Muscle of leg (tissue), 9 donors: Measurements from ENCODE around the gene AP4S1. TPM values are rescaled to one million over a fixed set of nuclear protein-coding genes. Genes with fewer than 3 reads are reported as not detected.

Source experiments
- polyA plus RNA-seq, 8 donors: library from polyadenylated mRNA; unstranded; fragments of 120-200 nt; gene quantifications; one replicate each; pipeline versions ENCODE4 v1.2.1 to v1.2.3, GENCODE V29; 2013; ENCODE audit warnings: inconsistent platforms in 1 of 8, low replicate concordance in 1 of 8; ENCODE audit not compliant: insufficient read length in 8 of 8, insufficient read depth in 1 of 8
- total RNA-seq: library from RNA; stranded (reverse); fragments of 120-200 nt; gene quantifications from one replicate; pipeline ENCODE4 v1.2.4, GENCODE V29; 2013

The AP4S1 gene
- total and polyA plus RNA-seq, 9 donors = 12.0 to 14.2 (median 12.9) TPM

Other genes starting within 250 kb of the AP4S1 start
- gene COCH, start 151.1 kb upstream of the AP4S1 start, total RNA-seq = 6.3 TPM
- 10 to 100 TPM in 1 of 8 donors, 1 to 10 TPM in 7; 3.9 to 13.6 (median 6.5) TPM for gene COCH, start 151.1 kb upstream of the AP4S1 start, polyA plus RNA-seq
- 56.1 TPM for gene STRN3, start 730 bp downstream of the AP4S1 start, total RNA-seq
- gene STRN3, start 730 bp downstream of the AP4S1 start, polyA plus RNA-seq = 10 to 100 TPM; 31.6 to 46.3 (median 42.1) TPM
- gene HECTD1, start 182.1 kb downstream of the AP4S1 start, total RNA-seq = 149 TPM
- 100 to 1,000 TPM in 5 of 8 donors, 10 to 100 TPM in 3; 85.5 to 115 (median 107) TPM for gene HECTD1, start 182.1 kb downstream of the AP4S1 start, polyA plus RNA-seq